ENCODE data around the gene NPHP1.
"Not testable (repeated sequence)": the region's sequence is repeated elsewhere in the genome, so short reads cannot be mapped to it uniquely, and the experiment has no call there.

NPHP1 gene

GRCh38 chr2:110099038-110099425, 105.8 kb downstream of the NPHP1 start:
- no peak for TF ChIP-seq POLR2A (IDR thresholded peaks at IDR 0.05; ENCODE audit: low read length)
- TF ChIP-seq GATA1 (IDR thresholded peaks at IDR 0.05; ENCODE audit: low read depth, low read length): no peak
- DNase-seq: no peak

DNA sequence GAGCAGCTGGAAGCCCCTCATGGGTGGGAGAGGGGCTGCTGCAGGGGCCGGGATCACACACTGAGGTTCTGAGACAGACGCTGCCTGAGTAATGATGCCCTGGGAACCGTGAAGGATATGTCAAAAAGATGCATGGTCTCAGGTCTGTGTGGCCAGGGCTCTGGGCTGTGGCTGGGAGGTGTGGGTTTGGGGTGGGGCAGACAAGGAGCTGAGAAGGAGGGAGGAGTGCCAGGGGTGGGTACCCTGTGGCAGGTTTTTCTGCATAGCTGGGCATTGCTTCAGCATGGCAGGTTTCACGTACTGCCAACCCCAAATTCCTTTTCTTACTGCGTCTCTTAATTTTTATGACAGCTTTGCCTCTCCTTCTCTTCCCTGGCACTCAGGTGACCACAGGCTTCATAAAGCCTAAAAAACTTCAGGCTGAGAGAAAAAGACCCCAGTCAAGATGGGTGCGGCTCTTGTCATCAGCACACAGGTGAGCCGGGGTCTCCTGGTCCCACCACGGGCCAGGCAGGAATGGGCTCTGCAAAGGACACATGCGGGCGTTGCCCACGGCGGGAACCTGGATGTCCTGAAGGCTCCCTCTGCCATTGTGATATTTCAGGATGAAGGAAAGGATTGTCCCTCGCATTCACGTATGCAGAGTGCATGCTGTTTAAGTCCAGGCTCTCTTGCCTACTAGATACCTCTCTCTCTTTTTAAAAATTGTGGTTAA, 107.2 kb downstream of the NPHP1 start:
- no peak for DNase-seq
- TF ChIP-seq POLR2A (IDR thresholded peaks at IDR 0.05; ENCODE audit: low read length) (no peak), GATA1 (IDR thresholded peaks at IDR 0.05; ENCODE audit: low read depth, low read length) (no peak)

DNA sequence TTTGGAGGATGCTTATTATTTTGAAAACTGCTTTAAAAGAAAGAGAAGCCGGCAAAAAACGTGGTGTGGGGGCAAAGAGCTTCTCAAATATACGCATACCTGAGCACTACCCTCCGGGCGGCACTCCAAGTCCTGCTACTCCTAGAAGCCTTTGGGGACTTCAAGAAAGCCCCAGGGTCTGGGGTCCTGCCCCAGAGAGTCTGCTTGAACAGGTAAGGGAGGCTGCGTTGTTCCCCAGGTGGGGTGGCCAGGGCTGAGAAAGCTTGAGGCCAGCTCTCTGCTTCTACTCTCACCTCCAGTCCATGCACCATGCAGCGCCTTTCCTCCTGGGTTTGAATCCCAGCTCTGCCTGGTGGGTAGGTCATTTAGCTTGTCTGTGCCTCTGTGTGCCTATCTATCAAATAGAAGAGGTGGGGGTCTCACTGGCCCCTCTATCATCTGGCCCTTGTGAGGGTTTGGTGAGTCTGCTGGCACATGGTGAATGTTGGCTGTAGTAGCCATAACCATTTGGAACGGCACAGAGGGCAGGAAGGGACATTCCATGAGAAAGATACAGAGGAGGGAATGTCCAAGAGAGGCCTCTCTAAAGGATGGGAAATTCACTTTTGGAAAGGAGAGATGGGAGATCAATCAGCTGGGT, 108.7 kb downstream of the NPHP1 start:
- DNase-seq: no peak
- TF ChIP-seq POLR2A (IDR thresholded peaks at IDR 0.05; ENCODE audit: low read length): no peak
- TF ChIP-seq GATA1 (IDR thresholded peaks at IDR 0.05; ENCODE audit: low read depth, low read length): no peak

GRCh38 chr2:110094884-110095534, 109.8 kb downstream of the NPHP1 start:
- not testable (repeated sequence) for DNase-seq

DNA sequence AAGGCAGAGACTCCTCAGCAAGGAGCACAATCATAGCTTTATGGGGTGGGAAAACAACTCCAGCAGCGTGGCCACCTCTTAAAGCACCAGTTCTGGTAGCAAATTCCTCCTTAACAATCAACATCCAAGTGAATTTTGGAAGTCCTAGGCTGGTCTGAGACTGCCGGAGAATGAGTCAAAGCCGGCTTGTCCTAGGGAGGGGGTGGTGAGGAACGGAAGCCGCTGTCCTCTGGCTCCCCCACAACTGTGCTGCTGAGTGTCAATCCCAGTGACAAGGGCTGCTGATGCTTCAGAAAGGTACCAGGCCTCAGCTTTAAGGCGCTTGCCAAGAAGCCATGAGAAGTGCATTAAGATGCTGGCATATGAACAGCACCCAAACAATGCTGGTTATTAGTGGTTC, 110.9 kb downstream of the NPHP1 start:
- DNase-seq: not testable (repeated sequence)

GRCh38 chr2:110090164-110090563, 114.6 kb downstream of the NPHP1 start:
- not testable (repeated sequence) for DNase-seq

DNA sequence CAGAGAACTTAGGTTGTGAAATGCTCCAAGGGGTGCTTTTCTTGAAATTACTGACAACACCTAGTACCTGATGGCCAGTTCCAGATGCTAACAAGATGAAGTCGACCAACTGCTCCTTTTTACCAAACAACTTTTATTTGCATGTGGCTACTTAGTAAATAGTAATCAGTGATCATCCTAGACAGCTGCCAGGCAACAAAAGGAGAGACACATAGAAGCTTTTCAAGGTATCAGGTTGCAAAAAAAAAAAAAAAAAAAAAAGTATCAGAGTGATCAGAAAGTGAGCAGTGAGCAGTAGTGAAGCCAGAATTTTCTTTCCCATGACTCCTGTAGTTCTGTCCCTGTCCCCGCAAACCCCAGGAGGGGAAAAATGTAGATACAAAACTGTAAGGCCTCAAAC, 121.1 kb downstream of the NPHP1 start:
- DNase-seq: not testable (repeated sequence)

GRCh38 chr2:110083162-110083561, 121.7 kb downstream of the NPHP1 start:
- not testable (repeated sequence) for DNase-seq

- DNase-seq: not testable (repeated sequence)
These were observed 126.7 kb downstream of the NPHP1 start for GRCh38 chr2:110078104-110078503.

DNA sequence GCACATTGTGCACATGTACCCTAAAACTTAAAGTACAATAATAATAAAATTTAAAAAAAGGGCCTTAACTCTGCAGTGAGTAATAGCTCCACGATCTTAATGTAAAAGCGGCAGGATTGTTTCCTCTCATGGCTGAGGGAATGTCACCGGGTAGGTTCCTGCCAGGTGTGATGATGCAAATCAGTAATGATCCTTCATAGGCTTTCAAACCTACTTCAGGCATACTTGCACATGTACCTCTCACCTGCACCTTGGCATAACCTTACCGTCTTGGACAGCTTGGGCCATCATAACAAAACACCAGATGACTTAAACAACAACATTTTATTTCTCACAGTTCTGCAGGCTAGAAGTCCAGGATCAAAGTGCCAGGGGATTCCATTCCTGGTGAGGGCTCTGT, 128.9 kb downstream of the NPHP1 start:
- not testable (repeated sequence) for DNase-seq

Measured in erythroblast (primary cell).